Spleen (tissue), 7 donors: ENCODE measurements around the gene C14orf180.

Experiments
- POLR2A ChIP-seq, 3 donors: fragments of 450-650 bp; IDR thresholded peaks; one replicate each; pipeline ENCODE4 v1.5.1; 2017; ENCODE audit warnings: antibody characterized with exemption in 3 of 3, mild to moderate bottlenecking in 1 of 3
- TF ChIP-seq, protein P1 (sequence below), 11 experiments: fragments of 200-600 bp in 7 of 11; fragments of 450-650 bp in 4 of 11; sonication (generic) in 4 of 11; IDR thresholded peaks in 8 of 11; conservative IDR thresholded peaks in 3 of 11; 1 replicate in 7 of 11; 2 replicates in 4 of 11; pipeline versions ENCODE4 v1.4.0 to v1.8.0; 2016 to 2021; ENCODE audit warnings: antibody characterized with exemption in 11 of 11, inconsistent platforms in 4 of 11, mild to moderate bottlenecking in 1 of 11
- donor health status: DM: no; HTN: no; CAD: no; lungs with moderate emphysema.
- donor health status: DM: no; HTN: no; CAD: no.
- donor health status: DM: no; HTN: no; CAD: no.

GRCh38 chr14:104549536-104550339, 29.8 kb upstream of the C14orf180 start:
- TF ChIP-seq, protein P1, sequence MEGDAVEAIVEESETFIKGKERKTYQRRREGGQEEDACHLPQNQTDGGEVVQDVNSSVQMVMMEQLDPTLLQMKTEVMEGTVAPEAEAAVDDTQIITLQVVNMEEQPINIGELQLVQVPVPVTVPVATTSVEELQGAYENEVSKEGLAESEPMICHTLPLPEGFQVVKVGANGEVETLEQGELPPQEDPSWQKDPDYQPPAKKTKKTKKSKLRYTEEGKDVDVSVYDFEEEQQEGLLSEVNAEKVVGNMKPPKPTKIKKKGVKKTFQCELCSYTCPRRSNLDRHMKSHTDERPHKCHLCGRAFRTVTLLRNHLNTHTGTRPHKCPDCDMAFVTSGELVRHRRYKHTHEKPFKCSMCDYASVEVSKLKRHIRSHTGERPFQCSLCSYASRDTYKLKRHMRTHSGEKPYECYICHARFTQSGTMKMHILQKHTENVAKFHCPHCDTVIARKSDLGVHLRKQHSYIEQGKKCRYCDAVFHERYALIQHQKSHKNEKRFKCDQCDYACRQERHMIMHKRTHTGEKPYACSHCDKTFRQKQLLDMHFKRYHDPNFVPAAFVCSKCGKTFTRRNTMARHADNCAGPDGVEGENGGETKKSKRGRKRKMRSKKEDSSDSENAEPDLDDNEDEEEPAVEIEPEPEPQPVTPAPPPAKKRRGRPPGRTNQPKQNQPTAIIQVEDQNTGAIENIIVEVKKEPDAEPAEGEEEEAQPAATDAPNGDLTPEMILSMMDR (IDR thresholded peaks at IDR 0.05 in 8 of 11, conservative IDR thresholded peaks at IDR 0.05 in 3 of 11): no peak
- TF ChIP-seq POLR2A (IDR thresholded peaks at IDR 0.05): no peak
